Measurements from ENCODE around the gene LARGE1. TPM values are rescaled to one million over a fixed set of nuclear protein-coding genes. Genes with fewer than 3 reads are reported as not detected.
A peak's percentile ranks its signal among the peaks of the same experiment; 100 is the strongest.

LARGE1 gene
- total and polyA plus RNA-seq, 2 of the 8 experiments (the other 6 are each of a cell fraction or from before 2014, with no cell fraction given) = 43.7 to 83.0 TPM

DNA sequence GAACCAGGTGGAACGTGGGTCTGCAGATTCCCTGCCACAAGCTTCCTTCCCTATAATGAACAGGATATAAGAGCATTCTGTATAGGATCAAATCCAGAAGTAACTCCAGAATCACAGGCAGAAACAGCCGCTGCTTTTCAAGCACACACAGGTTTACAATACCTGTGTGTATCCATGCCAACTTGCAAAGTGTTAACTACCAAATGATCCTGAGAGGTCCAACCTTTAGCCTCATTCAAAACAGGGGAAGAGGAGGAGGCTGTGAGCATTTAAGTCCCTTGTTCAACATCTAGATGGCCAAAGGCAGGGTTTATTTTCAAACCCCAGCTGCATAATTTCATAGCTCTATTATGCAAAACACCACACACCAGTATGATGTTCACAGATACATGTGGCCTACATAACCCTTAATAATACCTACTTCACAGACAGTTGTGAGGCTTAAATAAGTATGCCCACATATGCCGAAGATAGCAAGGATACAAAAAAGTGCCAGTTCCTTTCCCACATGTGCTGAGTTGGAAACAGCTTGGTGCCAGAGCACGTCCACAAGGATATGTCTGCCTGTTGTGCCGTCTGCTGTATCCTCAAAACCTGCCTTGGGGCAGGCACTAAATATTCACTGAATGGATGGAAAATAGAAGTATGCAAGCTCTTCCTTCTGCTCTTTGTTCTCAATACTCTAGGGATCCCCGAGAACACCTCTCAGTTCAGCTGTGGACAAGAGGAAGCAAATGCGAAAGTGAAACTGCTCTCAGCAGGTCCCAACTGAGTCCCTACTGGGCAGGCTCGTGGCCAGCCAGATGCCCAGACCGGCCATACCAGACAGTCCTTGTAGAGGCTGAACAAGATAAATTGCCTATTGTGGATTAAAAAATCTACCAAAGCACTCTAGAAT lies 66.8 kb downstream of the LARGE1 start:
- Histone ChIP-seq H3K27ac (ENCODE audit: low read depth, low read length) (peak overlapping the region; percentile 41; the same call in 1 of the 2 replicates), H2BK12ac (ENCODE audit: low read depth, low read length) (peak overlapping the region; percentile 6; the same call in 1 of the 2 replicates), H4K5ac (ENCODE audit: insufficient read length, low read depth, low read length) (no peak overlapping the region), H2BK15ac (ENCODE audit: low read length) (no peak overlapping the region; the same call in 1 of the 2 replicates), H3K4me1 (replicated peaks in 1 of 4; ENCODE audit: control insufficient read depth in 3 of 4, insufficient read depth in 4 of 4, low read length in 3 of 4) (peaks cover 26 to 44% (median 38%) of the 10 kb centered on the region in 4 experiments), H2BK20ac (ENCODE audit: low read length) (0 out of 2 replicates have a peak overlapping the region, but pooled peaks have one; percentile 66), H3K23me2 (ENCODE audit: low read depth, low read length) (no peaks in the 10 kb centered on the region; the same call in 1 of the 2 replicates), H4K20me1 (replicated peaks in 1 of 2; ENCODE audit: control insufficient read depth in 1 of 2, insufficient read depth in 2 of 2, low read length in 2 of 2) (peaks cover 0 to 2% of the 10 kb centered on the region in 2 experiments), H3K27me3 (replicated peaks in 1 of 4; ENCODE audit: control insufficient read depth in 3 of 4, extremely low read depth in 1 of 4, insufficient read depth in 3 of 4, low read length in 3 of 4) (no peaks in the 10 kb centered on the region), H4K8ac (ENCODE audit: extremely low read depth, insufficient read depth, low read length) (no peak overlapping the region), H3K4me3 (ENCODE audit: extremely low read depth in 1 of 4, insufficient read depth in 2 of 4, low read depth in 3 of 4, low read length in 4 of 4) (peak overlapping the region in 1 of 4 experiments; percentile 15; a peak in 1 of 8 replicates), H3K79me2 (ENCODE audit: control insufficient read depth in 1 of 2, insufficient read depth in 2 of 2, low read length in 2 of 2) (peaks cover 14 to 97% of the 10 kb centered on the region in 2 experiments), H3K79me1 (ENCODE audit: low read depth, low read length) (peaks cover 10% of the 10 kb centered on the region), H3K23ac (ENCODE audit: insufficient read length) (no peak overlapping the region), H2BK120ac (replicated peaks; ENCODE audit: low read depth, low read length) (no peak overlapping the region), H3K9ac (replicated peaks in 1 of 4; ENCODE audit: extremely low read depth in 1 of 4, low read depth in 3 of 4, low read length in 3 of 4) (0 out of 7 replicates have a peak overlapping the region, but pooled peaks of 1 of the 4 experiments have one; percentile 5), H3K14ac (ENCODE audit: insufficient read length) (no peak overlapping the region), H3K9me3 (ENCODE audit: insufficient read depth in 2 of 2, low read depth in 1 of 2, low read length in 1 of 2) (no peaks in the 10 kb centered on the region), H3K56ac (replicated peaks; ENCODE audit: insufficient read length, low read depth, low read length) (no peak overlapping the region), H3K4ac (replicated peaks; ENCODE audit: insufficient read length, low read depth, low read length) (no peak overlapping the region), H2BK5ac (ENCODE audit: low read depth, low read length) (peak overlapping the region; percentile 57; the same call in 1 of the 2 replicates), H2AFZ (ENCODE audit: low read length) (no peak overlapping the region), H3K36me3 (ENCODE audit: control insufficient read depth in 2 of 4, insufficient read depth in 4 of 4, low read length in 3 of 4) (0 out of 8 replicates have a peak, but pooled peaks cover 0 to 5% (median 0%) of the 10 kb centered on the region in 4 experiments), H3K18ac (ENCODE audit: extremely low read depth, low read length) (peak overlapping the region; percentile 51), H2AK5ac (ENCODE audit: low read depth, low read length) (peak overlapping the region; percentile 66; the same call in 1 of the 2 replicates), H4K91ac (replicated peaks; ENCODE audit: insufficient read length, low read length) (peak overlapping the region; percentile 46), H3K4me2 (ENCODE audit: insufficient read depth in 1 of 2, low read depth in 2 of 2, low read length in 2 of 2) (peak overlapping the region; percentile 43 to 47)
- 57% methylated on average over 9 of the region's 9 CpGs; no CpG with 5 or more reads in 1 of the 2 experiments for WGBS, 2 experiments (ENCODE audit: extremely low coverage in 1 of 2, insufficient coverage in 1 of 2, insufficient read length in 1 of 2, insufficient replicate concordance in 2 of 2, low coverage in 1 of 2, low lambda C conversion rate in 2 of 2, missing lambda C conversion rate in 1 of 2)
- ChIA-PET POLR2A (ENCODE audit: partially characterized antibody) (no interaction called here), CTCF (ENCODE audit: partially characterized antibody) (interaction anchor here (0.5 to 1.2 kb wide), 4 partner anchors 9 to 47 kb away, joined by 3 read pairs; no protein-coding TSS in a partner anchor)
- TF ChIP-seq, protein P1, sequence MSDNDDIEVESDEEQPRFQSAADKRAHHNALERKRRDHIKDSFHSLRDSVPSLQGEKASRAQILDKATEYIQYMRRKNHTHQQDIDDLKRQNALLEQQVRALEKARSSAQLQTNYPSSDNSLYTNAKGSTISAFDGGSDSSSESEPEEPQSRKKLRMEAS (IDR thresholded peaks at IDR 0.05) = 0 out of 2 replicates have a peak, but pooled peaks have one; percentile 11
- no peak for TF ChIP-seq EP300 (IDR thresholded peaks at IDR 0.05; ENCODE audit: borderline replicate concordance in 1 of 2, low read depth in 2 of 2, low read length in 2 of 2)
- 0 out of 4 replicates have a peak, but pooled peaks of 1 of the 2 experiments have one; percentile 28 for TF ChIP-seq SIN3A (conservative IDR thresholded peaks at IDR 0.05 in 1 of 2, IDR thresholded peaks at IDR 0.05 in 1 of 2; ENCODE audit: low read depth in 1 of 2, low read length in 2 of 2)
- DNase-seq (ENCODE audit: low read depth in 1 of 2, low spot score in 2 of 2) = no peak
- FAIRE-seq = peak; percentile 45
